T-helper 17 cell (primary cell): Measurements from ENCODE around the gene ACADL. TPM values are rescaled to one million over a fixed set of nuclear protein-coding genes. Genes with fewer than 3 reads are reported as not detected.

ENCODE experiments used
- total RNA-seq, 4 donors: library from RNA in 2 of 4; stranded (reverse) in 2 of 4; gene quantifications; one replicate each; pipeline ENCODE4 v1.2.3 and lab custom pipeline; 2022 to 2026

The ACADL gene
- total RNA-seq, 2 donors from 2014 or later = not detected

Other genes starting within 250 kb of the ACADL start
- 10 to 100 TPM; 12.4 to 15.7 TPM for gene RPE, start 222.8 kb downstream of the ACADL start, total RNA-seq
- gene KANSL1L, start 54.0 kb downstream of the ACADL start, total RNA-seq = 1 to 10 TPM; 3.4 to 5.6 TPM
- gene MYL1, start 89.7 kb upstream of the ACADL start, total RNA-seq = not detected